Kidney capillary endothelial cell (primary cell): ENCODE results near the gene OR2AE1.
"Not testable (repeated sequence)": the region's sequence is repeated elsewhere in the genome, so short reads cannot be mapped to it uniquely, and the experiment has no call there.

Source experiments
- DNase-seq: peaks from one replicate; pipeline ENCODE4 v3.0.0-alpha.2; 2018; ENCODE audit warnings: low spot score

The OR2AE1 gene, protein sequence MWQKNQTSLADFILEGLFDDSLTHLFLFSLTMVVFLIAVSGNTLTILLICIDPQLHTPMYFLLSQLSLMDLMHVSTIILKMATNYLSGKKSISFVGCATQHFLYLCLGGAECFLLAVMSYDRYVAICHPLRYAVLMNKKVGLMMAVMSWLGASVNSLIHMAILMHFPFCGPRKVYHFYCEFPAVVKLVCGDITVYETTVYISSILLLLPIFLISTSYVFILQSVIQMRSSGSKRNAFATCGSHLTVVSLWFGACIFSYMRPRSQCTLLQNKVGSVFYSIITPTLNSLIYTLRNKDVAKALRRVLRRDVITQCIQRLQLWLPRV

DNA sequence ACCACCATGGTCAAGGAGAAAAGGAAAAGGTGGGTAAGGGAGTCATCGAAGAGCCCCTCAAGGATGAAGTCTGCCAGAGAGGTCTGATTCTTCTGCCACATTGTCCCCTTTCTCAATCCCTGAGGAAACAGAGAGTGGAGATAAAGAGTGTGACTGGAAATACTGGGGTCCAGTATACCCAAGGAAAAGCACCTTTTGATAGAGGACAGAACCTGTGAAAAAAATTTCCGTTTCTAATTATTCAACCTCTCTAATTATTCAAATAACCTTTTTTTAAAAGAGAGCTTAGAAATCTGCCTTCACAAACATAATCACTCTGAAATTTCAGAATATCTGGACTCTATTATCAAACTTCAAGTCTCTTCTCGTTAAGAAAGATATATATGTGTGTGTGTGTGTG is at the start of gene OR2AE1:
TSS of gene OR2AE1 (minus strand) at position 101 of the 400 bp plus-strand sequence. CDS start at position 101, 0 bp downstream.
- no peak for DNase-seq

DNA sequence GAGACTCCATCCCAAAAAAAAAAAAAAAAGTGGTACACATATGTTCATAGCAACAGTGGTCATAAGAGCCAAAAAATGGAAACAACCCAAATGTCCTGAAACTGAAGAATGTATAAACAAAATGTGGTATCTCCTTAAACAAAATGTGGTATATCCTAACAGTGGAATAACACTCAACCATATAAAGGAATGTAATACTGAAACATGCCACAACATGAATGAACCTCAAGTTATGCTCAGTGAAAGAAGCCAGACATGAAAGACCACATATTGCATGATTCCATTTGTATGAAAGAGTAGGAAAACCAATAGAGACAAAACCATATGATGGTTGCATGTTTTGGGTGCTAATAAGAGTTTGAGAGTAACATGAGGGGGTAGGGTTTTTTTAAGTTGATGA is 49.5 kb upstream of the OR2AE1 start:
- no peak for DNase-seq

DNA sequence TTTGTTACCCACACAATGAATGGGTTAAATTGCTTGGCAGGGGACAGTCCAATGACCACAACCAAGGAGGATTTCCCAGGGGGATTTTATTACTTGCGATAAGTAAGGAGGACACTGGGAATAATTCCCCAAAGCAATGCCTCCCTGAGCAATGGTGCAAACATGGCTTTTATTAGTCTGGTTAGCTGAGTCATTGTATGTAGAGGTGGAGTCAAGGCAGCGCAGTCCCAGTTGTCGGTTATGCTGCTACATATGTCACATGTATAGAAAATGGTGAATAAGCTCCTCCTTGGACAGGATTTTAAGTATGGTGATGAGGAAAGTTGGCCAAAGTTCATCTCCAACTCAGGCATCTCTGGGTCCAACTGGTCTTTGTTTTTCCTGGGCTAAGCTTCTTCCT is 46.4 kb upstream of the OR2AE1 start:
- DNase-seq, result no peak

DNA sequence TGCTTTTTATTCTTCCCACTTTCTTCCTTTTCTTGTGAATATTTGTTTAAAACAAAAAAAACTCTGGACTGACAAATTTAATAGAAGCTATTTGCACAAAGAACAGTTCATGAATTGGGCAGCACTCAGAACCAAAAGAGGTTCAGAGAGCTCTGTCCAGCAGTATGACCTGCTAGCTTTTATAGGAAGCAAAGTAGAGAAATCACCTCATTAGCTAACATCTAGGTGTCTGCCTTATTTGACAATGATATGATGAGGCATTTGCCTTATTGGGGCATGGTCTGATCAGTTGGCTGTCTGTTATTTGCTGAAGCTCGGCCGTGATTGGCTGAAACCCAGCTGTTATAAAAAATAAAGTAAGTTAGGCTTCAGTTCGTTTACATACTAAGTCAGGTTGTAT is 43.3 kb upstream of the OR2AE1 start:
- no peak for DNase-seq

DNA sequence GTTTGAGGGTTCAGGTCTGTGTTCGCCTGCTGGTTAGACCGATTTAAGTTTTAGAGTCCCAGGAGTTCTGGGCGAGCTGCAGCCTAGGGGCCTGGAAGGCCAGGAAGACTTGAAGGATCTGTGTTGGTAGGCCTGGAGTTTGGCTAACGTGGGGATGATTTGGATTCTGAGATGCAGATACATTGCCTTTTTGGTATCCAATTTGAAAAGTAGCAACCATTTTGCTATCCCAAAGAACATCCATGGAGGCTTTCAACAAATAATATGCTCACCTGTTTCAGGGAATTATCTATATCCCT is 42.9 kb upstream of the OR2AE1 start:
- no peak for DNase-seq

DNA sequence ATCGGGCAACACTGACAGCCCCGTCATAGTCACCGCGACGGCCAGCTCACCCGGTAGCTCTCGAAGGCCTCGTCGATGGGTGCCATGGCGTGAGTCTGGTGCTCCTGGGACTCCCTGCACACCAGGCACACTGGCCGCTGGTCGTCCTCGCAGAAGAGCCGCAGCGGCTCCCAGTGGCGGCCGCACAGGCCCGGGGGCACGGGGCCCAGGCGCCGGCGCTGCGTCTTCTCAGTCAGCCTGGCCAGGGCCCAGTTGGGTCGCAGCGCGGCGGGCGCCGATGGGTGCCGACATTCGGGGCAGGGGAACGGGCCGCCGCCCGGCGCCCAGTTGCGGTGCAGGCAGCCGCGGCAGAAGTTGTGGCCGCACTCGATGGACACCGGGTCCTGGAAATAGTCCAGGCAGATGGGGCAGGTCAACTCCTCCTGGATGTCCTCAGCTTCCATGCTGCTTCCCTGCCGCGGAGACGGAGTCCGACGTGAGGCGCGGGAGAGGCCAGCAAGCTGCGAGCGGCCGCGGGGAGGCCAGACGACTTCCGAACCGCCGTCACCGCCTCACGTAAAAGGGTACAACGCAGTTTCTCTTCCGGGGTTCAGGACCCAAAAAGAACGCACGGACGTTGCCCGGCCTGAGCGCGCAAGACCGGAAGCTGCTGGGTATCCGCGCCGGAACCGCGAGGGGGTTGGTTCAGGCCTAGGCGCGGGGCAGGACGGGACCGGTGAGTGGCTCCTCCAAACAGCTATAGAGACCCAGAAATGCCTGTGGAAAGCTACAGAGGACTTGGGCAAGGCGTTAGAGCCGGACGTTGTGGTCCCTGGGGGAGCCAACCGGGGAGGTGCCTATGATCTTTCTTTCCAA is 42.4 kb upstream of the OR2AE1 start, which contains the start of gene TRIM4:
TSS of gene TRIM4 (minus strand) at position 572 of the 855 bp plus-strand sequence. CDS start at position 443, 129 bp downstream.
- peak; percentile 66 for DNase-seq

DNA sequence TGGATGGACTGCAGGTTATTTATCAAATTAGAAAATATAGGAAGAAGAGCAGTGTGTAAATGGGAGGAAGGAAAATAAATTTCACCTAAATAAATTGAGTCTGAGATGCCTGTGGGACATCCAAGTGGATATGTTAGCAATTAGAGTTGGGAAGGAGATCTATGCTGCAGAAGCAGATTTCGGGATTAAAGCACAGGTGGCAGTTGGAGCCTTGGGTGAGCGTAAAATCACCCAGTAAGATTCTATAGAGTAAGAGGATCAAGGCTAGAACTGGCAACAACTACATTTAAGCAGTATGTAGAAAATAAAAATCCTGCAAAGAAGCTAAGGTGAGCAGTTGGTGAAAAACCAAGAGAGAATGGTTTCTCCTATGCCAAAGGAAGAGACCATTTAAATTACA is 34.1 kb upstream of the OR2AE1 start:
- no peak for DNase-seq

DNA sequence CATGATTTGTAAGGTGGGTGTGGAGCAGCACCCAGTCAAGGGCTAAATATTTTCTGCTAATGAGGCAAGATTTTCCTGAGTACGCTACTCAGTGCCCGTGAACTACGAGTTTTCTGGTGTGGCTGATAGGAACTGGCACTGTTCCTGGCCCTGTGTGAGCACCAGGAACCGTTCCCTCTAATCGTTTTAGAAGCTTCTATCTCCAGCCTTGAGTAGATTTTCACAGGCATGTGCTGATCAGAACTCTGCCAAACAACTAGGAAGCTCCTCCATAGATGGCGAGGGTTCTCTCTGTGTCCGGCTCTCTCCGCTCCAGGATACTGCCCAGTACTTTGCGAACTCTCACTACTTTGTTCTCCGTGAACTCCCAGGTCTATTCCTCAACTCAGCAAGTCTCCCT is 24.7 kb upstream of the OR2AE1 start:
- no peak for DNase-seq

DNA sequence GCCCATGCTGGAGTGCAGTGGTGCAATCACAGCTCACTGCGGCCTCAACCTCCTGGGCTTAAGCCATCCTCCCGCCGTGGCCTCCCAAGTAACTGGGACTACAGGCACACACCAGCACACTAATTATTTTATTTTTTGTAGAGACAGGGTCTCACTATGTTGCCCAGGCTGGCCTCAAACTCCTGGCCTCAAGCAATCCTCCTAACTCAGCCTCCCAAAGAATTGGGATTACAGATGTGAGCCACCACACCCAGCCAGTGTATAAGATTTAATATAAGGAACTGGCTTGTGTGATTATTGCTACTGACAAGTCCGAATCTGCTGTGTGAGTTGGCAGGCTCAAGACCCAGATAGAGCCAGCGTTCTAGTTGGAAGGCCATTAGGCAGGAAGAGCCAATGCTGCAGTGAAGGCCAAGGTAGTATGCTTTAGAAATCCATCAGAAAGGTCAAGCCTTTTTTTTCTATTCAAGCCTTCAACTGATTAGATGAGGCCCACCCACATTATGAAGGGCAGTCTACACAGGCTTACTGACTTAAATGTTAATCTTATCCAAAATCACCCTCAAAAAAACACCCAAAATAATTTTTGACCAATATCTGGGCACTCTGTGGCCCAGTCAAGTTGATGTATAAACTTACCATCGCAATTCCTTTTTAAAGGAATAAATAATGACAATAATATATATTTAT is 23.1 kb upstream of the OR2AE1 start:
- DNase-seq, result no peak

DNA sequence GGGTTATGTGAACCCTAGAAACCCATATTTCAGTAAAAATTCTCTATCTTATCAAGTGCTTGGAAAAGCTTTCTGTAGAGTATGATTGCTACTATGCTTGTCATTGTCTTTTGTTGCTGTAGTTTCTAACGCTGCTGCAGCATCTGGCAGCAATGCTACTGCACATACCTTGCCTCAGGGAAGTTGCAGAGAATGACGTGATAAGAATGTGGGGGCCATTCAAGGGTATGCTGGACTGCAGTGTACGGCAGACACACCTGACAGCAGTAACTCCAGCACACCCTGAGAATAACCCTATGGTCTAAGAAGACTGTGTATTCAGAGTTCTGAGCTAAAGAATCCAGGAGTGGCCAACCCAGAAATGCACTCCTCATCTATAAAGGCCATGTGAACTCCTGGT is 22.0 kb upstream of the OR2AE1 start:
- DNase-seq, result no peak

DNA sequence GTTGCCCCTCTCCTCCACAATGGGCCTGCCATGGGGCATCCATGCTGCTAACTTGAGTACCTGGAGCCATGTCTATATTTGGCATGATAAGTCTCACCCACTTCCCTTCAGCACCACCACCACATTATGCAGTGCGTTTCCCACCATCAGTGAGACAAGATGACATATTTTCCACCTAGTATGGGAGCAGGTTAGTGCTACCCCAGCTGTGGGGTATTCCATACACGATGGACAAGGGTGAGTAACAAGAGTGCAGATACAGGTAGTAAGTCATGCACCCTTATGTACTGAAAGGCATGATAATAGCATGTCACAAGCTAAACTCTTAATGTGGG is 21.2 kb upstream of the OR2AE1 start:
- no peak for DNase-seq

DNA sequence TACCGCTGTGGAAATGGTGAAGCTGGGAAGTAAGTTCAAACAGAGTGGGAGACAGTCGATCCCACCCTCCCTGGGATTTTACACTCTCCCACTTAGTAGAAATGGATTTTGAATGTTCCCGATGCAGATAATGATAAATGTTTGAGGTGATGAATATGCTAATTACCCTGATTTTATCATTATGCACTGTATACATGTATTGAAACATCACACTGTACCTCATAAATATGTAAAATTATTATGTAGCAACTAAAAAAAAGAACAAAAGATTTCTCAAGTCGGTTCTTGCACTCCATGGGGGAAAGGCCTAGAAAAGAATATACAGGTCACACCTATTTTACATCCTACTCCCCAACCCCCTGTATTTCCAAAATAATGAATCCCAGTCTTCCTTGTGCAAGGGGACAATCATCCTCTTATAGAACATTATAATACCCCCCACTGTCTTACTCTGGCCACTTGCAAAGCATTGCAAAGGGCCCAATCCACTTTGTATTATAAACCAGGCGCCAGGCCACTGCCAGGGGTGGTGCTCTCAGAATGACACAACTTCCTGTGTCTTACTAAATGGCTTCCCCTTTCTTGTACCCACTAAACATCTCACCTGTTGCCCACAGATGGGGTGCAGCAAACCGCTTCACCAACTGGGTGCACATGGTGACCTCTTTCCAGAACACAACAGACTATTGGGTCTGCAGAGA is 20.6 kb upstream of the OR2AE1 start:
- DNase-seq, result no peak

DNA sequence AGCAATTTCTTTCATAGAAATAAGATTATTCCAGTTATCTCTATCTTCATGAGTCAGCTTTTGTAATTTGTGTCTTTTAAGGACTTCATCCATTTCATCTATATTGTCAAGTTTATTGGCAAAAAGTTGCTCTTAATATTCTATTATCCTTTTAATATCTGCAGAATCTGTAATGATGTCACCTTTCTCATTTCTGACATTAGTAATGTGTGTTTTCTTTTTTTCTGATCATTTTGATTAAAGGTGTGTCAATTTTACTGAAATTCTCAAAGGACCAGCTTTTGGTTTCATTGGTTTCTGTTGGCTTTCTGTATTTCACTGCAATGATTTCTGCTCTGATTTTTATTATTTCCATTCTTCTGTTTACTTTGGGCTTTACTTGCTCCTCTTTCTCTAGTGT is 17.9 kb upstream of the OR2AE1 start:
- no peak for DNase-seq

DNA sequence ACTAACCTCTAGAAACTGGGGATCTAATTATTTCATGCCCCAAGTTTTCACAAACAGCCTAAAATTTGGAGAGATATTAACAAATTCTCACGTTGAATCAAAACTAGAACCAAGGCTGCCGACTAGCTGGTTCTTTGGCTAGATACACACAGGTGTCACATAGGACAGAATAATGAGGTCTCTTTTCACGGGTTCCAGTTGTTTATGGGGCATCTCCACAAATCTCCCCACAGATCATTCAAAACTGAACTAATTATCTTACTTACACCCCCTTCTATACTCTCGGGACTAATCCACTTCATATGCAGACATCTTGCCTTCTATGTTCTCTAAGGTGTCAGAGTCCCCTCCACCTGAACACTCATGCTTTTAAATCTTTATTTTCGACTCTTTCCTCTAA is 16.4 kb upstream of the OR2AE1 start:
- no peak for DNase-seq

DNA sequence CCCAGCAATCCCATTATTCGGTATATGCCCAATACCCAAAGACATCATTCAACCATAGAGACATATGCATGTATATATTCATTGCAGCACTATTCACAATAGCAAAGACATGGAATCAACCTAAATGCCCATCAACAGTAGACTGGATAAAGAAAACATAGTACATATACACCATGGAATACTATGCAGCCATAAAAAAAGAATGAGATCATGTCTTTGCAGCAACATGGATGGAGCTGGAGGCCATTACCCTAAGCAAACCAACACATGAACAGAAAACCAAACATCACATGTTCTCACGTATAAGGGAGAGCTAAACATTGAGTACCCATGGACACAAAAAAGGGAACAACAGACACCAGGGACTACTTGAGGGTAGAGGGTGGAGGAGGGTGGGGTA is 13.5 kb upstream of the OR2AE1 start:
- DNase-seq, result not testable (repeated sequence)

DNA sequence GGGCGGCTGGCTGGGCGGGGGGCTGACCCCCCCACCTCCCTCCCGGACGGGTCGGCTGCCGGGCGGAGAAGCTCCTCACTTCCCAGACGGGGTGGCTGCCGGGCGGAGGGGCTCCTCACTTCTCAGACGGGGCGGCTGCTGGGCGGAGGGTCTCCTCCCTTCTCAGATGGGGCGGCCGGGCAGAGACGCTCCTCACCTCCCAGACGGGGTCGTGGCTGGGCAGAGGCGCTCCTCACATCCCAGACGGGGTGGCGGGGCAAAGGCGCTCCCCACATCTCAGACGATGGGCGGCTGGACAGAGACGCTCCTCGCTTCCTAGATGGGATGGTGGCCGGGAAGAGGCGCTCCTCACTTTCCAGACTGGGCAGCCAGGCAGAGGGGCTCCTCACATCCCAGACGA is 11.5 kb upstream of the OR2AE1 start:
- DNase-seq, result not testable (repeated sequence)

DNA sequence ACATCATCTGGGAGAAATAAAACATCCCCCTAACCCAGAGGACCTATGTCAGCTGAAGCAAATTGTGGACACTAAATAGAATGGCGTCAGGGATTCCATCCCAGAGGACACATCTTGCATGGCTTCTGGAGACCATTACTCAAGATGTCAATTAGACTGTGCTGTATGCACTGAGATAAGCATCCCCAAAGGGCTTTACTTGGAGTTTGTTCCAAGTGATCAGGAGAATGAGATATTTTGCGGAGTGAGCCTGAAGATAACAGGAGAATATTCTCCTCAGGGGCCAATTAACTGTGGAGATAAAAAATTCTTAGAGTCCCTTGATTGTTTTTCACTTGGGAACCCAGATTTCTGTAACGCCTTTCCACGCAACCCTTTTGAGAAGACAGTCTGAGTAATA is 4.5 kb upstream of the OR2AE1 start:
- no peak for DNase-seq

DNA sequence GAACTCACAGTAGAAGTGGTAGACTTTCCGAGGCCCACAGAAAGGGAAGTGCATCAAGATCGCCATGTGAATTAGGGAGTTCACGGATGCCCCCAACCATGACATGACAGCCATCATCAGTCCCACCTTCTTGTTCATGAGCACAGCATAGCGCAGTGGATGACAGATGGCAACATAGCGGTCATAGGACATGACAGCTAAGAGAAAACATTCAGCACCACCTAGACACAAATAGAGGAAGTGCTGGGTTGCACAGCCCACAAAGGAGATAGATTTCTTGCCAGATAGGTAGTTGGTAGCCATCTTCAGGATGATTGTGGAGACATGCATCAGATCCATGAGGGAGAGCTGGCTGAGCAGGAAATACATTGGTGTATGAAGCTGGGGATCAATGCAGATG is 342 bp downstream of the OR2AE1 start:
- DNase-seq, result no peak

DNA sequence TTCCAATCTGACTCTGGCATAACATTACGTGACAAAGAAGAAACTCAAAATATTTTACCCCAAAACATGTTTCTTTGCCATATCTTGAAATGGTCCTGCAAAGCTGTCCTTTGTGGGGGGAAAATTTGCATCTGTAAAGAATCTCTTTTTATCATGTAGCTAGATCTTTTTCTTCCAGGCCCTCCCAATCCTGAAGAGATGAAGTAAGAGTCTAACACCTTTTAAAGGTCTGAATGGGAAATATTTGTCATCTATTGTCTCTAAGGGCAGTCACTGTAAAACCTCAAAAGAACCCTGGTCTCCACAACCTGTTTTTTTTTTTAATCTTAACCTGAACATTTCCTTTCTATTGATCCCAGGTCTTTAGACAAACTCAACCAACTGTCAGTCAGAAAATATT is 8.6 kb downstream of the OR2AE1 start:
- DNase-seq, result no peak

DNA sequence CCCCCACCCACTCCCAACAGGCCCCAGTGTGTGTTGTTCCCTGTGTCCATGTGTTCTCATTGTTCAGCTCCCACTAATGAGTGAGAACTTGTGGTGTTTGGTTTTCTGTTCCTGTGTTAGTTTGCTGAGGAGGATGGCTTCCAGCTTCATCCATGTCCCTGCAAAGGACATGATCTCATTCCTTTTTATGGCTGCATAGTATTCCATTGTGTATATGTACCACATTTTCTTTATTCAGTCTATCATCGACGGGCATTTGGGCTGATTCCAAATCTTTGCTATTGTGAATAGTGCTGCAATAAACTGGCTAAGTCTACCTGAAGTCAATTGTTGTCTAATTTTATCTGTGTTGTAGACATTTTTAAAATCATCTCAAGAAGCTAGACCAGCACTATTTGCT is 9.4 kb downstream of the OR2AE1 start:
- DNase-seq, result not testable (repeated sequence)

DNA sequence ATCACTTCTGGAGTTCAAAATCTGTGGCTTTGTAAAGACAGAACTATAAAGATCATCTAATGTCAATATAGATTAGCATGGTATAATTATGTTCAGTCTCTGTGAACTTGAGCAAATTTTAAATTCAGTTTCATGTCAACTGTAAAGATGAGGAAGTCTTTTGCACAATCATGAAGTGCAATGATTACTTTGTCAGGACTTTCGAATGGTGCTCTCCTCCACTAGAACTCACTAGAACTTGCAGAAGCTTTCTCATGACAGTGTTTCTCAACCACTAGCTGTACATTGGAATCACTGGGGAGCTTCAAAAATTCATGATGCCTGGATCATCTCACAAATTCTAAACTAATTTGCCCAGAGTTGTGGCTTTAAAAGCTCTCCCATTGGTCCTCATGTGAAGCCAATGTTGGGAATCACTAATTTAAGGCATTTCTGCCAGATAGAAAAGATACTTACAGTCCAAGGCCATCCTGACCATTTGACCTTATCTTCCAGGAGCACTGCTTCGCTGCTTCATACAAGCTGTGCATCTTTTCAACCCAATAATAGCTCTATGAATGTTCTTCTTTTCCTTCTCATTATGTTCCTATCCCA is 12.9 kb downstream of the OR2AE1 start:
- DNase-seq, result no peak
